Stimulated activated CD4-positive, alpha-beta T cell treated with anti-CD3 and anti-CD28 coated beads, TNF-alpha, amount 100 ng/mL, for 48 hours (primary cell): ENCODE data around the gene RAD51B.

Experiments used
- DNase-seq, 3 donors: peaks; one replicate each; pipeline ENCODE4 v3.0.0-alpha.2; 2020; ENCODE audit warnings: low read depth in 3 of 3

Gene RAD51B

DNA sequence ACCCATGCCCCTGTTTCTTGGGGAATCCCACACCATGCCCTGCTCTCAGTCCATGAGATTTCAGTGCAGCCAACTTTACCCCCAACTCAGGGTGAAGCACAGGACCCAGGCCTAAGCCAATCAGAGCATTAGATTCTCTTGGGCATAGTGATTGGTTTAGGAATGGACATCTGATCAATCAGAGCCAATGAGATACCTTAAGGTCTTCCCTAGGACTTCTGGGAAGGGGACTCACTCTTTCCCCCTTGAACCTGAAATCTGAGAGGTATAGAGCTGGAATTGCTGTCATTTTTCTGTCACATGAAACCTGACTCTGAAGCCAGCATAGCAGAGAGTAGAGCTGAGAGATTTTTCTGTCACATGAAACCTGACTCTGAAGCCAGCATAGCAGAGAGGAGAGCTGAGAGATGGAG, 846.2 kb downstream of the RAD51B start:
- no peak for DNase-seq

DNA sequence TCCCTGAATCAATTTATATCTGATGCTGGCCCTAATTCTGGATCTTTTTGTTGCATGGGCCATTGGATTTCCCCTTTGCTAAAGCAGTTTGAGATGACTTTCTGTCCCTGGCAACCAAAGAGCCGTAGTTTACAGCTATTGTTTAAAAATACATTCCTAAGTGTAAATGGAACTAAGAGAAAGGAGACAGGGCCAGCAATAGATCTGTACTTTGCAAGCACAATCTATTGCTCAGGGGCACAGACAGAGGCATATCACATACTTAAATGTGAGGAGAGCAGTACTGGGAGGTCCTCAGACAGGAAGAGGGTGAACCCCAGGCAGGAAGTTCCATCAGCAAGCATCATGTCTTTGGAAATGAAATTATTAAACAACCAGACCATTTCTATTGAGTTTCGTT, 846.7 kb downstream of the RAD51B start:
- DNase-seq = no peak

DNA sequence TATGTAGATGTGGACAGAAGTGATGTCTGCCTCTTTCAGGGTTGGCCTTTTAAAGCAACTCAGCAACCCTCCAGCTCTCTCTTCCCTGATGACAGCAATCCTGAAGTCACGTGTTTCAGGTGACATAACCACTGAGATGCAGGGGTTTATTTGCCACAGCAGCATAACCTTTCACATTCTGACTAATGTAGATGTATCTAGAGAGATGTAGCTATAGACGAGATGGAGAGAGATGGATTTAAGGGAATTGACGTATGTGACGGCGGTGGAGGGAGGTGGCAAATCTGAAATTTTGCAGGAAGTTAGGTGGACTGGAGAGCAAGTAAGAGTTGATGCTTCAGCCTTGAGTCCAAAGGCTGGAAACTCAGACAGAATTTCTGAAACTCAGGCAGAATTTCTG, 847.3 kb downstream of the RAD51B start:
- DNase-seq = no peak

DNA sequence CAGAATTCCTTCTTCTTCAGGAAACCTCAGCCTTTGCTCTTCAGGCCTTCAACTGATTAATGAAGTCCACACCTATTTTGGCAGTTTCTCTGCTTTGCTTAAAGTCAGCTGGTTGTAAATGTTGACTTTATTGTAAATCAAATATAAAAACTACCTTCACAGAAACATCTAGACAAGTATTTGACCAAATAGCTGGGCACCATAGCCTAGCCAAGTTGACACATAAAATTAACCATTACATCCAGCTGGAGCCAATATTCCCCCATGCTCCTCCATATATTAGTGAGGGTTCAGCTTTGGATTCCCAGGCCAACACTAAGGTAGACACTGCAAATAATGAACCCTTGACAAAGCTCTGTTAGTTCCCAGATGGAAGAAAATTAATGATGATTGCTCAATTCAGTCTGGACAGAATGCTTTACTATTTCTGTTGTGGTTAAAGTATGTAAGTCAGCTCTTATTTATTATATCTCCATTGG, 847.8 kb downstream of the RAD51B start:
- DNase-seq = no peak

DNA sequence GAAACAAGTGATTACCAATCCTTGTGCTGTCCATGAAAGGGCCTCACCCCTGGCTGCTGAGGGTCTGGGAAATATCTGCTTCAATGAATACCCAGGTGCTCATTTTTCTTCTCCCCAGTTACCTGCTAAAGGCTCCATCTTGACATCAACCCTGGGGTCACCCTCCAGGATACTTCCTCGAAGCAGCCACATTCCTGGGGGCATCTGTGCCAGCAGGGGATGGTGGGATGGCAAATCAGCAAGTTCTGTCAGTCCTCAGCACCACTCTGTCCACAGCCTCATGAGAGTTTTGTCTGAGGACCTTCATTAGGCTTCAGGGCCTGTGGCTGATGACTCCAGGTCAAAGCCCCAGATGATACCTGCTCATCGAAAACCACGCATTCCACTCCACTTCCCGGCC, 848.4 kb downstream of the RAD51B start:
- DNase-seq = no peak

DNA sequence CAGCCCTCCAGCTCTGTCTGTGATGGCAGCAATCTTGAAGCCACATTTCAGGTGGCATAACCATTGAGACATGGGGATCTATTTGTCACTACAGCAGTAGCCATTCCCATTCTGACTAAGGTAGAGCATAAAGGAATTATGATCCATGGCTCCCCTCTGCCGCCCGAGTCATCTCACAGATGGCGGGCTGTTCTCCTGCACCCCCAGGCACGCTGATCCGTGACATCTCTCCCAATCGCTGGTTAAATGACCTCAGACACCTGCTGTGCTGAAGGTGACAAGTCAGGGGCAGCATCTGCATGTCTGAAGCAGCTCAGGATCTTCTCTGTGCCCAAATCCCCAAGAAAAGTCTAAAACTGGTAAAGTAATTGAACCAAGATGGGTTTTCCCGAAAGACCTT, 849.0 kb downstream of the RAD51B start:
- no peak for DNase-seq

DNA sequence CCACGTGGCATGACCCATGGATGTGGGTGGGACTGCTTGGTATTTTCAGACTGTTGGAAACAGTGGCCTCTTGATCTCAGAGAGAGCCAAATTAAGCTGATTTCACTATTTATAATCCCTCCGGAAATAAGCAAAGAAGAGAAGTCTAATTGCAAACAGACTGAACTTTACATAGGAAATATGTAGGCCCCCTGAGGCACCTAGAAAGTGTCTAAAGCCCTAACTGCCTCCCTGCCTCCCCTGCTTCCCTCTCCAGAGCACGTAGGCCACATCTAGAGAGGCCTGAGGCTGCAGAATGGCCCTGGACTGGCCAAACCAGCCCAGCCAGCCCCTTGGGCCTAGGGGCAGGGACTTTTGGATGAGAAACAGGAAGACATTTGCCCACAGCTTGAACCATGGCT, 849.5 kb downstream of the RAD51B start:
- no peak for DNase-seq

DNA sequence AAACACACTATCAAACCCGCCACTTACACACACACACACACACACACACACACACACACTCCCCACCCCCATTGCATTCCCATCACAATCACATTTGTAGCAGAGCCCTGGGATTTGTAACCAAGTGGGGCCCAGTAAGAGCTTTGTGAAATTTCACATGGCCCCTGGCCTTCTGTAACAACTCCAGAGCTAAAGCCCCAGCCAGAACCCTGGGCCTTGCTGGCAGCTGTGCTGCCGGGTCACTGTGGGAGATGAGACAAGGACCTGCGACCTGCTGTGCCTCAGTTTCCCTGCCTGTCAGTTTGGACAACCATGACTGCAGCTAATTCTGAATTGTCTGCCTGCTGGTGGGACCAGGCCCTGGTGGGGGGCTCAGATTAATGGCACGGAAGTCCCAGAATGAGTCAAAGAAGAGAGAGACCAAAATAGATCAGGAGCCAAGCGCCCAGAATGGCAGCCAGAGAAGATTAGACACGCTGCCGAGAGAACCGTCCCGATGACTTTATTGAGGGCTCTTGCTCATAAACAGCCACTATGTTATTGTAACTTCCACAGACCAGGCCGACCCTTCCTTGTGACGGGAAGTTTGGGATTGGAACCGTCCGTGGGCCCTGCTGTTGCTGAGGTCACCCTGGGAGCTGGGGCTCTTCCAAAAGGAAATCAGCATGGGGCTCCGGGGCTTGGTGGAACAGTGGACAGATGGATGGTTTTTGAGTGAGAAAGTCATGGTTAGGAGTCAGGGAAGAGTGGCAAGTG, 850.2 kb downstream of the RAD51B start:
- no peak for DNase-seq

DNA sequence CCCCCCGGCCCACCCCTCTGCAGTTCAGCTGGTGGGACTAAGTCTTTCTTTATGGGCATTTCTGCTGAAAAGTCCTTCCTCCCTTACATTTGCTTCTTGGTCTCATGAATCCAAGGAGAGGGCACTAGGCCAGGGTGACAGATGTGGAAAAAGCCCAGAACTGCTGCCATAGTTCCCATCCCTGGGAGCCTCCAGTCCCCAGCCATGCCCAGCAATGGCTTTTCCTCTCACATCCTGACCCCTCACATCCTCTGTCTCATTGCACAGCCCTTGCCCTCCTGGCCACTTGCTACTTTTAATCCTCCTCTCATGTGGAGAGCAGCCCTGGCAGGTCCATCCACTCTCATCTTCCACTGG, 850.8 kb downstream of the RAD51B start:
- DNase-seq = no peak

DNA sequence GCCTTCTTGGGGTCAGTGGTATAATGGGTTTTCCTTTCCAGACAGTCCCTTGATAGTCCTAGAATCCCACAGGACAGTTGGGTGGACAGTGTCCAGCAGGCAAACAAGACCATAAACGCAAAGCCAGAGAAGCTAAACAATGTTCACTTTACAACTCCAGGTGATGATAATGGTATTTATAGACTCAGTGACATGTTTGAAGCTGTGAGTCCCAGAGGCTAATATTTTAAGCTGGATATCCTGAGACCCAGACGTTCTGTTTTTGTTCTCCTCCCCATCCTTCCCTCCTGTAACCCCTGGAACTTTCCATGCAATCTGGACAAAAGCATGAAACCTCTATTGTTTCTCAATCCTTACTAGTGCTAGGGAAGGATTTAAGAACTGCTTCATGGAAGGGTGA, 852.3 kb downstream of the RAD51B start:
- DNase-seq = no peak

DNA sequence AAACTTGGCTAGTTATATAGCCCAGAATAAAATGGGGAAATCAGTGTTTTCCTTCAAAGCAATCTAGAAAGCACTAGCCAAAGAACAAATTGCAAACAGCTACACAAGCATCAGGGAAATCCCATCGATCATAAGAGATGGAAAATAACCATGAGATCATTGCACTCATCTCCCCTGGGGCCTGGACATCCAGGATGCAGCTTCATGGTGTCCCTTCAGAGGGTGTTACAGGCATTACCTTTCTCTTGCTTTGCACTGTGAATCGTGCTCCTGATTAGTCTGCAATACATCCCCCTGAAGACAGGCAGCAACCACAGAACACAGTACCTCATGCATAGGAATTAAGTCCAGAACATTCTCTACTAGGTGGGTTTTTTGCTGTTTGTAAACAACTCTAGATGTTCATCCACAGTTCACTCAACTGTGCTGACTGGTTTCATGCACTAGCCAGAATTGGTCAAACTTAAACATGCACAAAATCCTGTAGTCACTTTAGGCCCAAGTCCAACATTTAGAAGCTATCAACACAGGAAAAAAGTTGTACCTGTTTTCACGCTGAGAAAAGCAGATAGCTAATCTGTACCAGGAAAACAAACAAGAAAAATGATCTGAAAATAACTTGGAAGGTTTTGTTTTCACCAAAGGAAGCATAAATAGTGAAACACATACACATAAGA, 853.2 kb downstream of the RAD51B start:
- no peak for DNase-seq

DNA sequence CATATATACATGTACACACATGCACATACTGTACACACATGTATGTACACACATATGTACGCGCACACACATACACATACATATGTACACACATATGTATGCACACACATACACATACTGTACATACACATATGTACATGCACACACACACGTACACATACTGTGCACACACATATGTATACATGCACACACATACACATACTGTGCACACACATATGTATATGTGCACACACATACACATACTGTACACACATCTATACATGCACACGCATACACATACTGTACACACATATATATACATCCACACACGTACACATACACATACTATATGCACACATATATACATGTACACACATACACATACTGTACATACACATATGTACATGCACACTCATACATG, 853.9 kb downstream of the RAD51B start:
- DNase-seq = no peak

DNA sequence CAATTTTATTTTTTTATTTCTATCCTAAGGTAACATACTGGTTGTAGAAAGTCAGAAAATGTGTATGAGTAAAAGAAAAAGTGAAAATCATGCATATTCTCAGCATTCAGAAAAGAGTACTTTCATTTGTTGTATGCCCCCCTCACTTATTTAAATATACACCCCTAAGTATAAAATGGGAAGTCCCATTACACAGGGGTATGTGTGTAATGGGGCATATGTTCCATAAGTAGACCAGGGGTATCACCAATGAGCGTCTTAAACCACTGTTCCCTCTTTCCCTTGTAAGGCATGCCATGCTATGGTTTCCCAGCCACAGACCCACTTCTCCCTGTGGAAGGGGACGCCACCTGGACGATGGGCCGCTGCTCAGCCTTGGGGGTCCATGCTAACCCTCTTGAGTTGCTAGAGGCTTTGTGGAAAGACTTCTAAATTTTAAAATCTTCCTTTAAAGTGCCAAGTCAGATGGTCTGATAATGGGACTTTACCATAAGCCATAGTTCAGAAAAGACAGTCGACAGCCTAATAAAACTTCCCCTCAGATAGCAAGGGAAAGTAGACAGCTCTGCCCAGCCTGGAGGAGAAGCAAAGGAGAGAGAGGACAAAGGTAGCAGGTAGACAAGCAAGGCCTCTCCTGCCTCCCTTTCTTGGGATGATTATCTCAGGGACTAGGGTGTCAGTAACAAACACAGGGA, 855.1 kb downstream of the RAD51B start:
- DNase-seq = no peak

DNA sequence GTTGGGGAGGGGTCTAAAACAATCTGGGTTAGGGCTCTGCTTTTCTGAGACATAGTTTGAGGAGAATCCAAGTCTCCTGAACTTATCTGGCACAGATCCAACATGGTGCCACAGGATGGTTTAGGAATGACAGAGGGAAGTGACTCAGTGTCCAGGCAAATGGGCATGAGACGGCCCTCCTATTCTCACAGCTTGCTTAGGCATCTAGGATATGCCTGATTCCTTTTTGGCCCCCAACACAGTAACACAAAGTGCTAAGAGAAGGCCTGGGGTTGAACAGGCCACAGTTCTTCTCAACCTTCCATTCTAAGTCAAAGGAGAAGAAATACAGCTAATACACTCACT, 855.6 kb downstream of the RAD51B start:
- no peak for DNase-seq

DNA sequence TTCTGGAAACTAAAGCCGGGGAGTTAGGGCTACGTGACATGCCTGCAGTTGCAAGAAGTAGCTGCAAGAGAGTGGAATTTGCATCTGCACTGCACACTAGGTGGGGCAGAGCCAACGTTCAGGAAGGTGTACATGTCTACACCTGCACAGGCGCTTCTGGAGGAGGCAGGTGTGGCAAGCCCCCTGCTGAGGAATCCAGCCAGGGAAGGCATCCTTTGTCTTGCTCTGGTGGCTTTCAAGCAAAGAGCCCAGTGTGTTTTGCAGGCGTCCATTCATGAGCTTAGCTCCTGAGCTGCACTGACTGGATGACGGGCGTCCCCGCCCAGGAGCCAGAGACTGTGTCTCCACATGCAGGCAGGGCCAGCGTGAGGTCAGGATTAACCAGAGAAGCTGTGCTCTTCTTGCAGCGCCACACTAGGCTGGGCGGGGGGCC, 856.9 kb downstream of the RAD51B start:
- no peak for DNase-seq

DNA sequence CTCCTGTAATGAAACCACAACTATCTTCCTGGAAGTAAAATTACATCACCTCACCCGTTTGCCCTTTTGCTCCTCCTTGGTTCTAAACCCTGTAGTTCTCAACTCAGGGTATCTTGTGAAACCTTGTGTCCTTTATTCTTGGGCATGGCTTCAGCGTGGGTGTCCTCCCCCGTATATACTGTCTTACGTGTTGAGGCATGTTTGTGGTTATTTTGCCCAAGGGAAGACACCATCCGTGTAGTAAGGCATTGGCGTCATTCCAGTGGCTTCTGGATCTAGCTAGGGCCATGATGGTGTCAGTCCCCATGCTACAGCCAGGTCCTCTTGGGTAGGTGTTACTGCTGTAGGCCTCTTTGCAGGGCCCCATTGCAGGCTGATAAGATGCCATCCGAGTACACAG, 857.9 kb downstream of the RAD51B start:
- DNase-seq = no peak

DNA sequence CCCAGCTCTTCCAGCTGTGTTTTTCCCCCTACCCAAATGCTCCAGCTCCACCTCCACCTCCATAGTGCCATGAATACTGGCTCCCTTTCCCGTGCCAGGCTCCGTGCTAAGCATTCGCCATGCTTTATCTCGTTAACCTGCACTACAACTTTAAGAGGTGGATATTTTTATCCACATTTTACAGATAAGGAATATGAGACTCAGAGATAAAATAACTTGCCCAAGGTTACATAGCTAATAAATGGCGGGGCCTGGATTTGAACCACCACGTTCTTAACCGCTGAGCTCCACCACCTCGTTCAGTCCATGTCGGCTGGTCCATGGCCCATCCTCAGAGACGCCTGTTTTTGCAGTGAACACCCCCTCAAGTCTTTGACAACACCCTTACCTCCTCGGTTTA, 858.3 kb downstream of the RAD51B start:
- DNase-seq = no peak

DNA sequence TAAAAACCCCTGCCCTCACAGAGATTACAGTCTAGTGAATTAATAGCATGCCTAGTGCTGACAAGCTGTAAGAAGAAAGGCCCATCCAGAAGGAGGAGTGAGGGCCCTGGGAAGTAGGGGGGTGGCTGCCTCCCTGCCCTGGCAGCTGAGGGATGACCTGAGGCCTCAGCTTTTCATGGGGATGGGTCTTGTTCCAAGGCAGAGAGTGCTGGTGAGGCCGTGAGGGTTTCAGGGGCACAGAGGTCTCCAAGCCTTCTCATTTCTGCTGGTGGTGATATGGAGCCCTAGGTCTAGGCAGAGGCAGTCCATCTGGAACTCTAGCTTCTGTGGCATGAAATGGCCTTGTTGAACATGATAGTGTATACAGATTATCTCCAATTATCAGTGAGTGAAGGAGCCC, 858.9 kb downstream of the RAD51B start:
- DNase-seq = no peak

DNA sequence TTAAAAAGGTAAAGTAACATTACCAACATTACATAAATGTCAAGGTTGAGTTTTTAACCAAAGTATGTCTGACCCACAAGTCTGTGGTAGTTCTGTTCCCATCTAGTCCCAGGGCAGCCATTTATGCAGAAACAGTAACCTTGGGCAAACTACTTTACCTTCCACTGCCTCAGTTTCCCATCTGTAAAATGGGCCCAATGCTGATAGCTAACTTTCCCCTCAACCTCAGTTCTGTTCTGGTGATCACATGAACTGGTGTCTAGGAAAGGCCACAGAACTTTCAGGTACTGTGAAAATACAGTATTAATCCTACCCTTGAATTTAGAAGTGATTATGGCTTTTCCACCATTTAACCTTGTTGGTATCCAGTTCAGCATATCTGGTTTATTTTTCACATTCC, 859.7 kb downstream of the RAD51B start:
- DNase-seq = no peak

DNA sequence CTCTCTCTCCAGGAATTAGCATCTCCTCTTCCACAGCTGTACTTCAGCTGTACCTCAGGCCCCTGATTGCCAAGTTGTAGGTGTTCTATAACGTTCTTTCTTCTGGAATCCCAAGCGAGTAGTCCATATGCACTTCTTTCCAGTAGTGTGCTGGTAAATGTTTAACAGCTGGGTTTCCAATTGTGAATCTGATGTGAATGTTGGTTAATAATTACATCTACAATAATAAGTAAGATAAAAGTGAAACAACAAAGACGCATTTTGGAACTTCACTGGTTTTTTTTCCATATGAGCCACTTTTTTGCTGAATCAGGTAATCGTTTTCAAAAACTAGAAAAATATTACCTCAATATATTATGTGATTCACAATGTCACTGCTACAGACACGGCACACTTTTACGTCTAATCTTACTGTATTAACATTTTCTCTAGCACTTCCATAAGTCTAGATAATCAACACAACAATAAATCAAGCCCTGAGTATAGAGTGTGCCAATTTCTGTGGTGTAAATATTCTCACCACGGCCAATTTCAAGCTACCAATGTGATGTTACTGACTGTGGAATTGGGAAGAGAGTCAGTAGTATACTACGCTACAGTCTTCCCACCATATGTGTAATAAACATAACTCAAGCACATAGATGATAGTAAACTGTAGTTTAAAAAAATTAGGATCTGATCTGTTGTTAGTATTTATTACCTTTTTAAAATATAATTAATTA, 860.3 kb downstream of the RAD51B start:
- no peak for DNase-seq

DNA sequence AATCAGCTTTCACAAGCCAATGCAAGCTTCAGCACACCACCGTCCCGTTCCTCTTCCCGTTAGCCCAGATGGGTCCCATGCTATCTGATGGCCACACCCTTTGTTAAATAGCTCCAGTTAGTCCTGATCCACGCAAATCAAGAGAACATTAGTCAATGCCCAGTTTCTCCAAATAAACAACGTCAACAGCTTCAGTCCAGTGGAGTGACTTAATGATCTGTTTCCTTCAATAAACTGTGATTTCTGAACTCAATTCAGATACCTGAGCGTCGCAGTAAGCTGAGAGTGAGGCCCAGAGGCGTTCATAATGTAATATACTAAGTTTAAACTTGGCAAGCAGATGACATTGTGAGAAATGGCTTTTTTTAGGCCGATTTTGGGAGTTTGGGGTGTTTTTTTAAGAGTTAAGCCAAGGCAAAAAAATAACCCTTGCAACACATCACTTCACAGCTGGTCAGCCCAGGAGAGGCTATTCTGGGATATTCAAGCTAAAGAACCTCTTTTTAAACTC, 861.0 kb downstream of the RAD51B start:
- no peak for DNase-seq
